Measurements from ENCODE around the gene ZNF785. TPM values are rescaled to one million over a fixed set of nuclear protein-coding genes. Genes with fewer than 3 reads are reported as not detected.

ZNF785 gene
- total and polyA plus RNA-seq, 2 of the 13 experiments (the other 11 are each of a cell fraction or from before 2014, with no cell fraction given): 0.01 TPM; not detected in 1

DNA sequence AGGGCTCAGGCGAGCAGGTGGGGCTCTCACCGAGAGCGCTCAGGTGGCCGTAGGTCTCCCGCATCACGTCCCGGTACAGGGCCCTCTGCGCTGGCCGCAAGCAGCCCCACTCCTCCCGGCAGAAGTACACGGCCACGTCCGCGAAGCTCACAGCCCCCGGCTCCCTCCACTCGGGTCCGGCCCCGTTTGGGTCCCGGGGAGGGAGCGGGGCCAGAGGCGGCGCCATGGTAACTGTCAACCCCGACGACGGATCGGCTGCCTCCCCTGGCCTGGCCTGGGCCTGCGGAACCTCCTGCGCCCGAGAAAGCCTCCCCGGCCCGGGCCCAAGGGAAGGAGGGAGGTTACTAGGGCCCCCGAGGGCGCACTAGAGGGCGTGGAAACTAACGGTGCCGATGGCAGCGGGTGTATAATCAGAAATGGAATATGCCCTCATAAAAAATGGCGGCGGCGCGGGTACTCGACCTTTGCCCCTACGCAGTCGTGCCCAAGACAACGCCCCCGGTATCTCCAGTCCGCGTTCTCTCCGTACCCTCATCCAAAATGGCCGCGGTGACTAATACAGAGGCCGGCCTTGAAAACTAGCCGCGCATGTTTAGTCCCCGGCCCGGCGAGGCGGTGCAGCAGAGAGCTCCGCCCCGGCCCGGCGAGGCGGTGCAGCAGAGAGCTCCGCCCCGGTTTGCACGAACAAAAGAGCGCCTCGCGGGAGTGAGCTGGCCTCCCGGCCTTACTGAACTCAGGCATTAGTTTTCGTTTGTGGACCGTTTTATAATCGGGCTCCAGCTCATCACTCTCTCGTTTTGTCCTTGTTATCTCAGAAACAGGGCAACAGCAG is 27.3 kb downstream of the ZNF785 start, which contains the start of gene ZNF764 (continued):
- TF ChIP-seq, protein P1, sequence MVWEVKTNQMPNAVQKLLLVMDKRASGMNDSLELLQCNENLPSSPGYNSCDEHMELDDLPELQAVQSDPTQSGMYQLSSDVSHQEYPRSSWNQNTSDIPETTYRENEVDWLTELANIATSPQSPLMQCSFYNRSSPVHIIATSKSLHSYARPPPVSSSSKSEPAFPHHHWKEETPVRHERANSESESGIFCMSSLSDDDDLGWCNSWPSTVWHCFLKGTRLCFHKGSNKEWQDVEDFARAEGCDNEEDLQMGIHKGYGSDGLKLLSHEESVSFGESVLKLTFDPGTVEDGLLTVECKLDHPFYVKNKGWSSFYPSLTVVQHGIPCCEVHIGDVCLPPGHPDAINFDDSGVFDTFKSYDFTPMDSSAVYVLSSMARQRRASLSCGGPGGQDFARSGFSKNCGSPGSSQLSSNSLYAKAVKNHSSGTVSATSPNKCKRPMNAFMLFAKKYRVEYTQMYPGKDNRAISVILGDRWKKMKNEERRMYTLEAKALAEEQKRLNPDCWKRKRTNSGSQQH (CRISPR knock-in tag; IDR thresholded peaks at IDR 0.05; ENCODE audit: low read depth): peak; percentile 90; the same call in 1 of the 2 replicates
- TF ChIP-seq KAT2B (IDR thresholded peaks at IDR 0.05; ENCODE audit: borderline replicate concordance, low read depth, low read length): no peak
- no peak for TF ChIP-seq SMARCE1 (IDR thresholded peaks at IDR 0.05; ENCODE audit: borderline replicate concordance)
- 0 out of 2 replicates have a peak, but pooled peaks have one; percentile 42 for TF ChIP-seq ZNF138 (CRISPR knock-in tag; IDR thresholded peaks at IDR 0.05; ENCODE audit: low read depth)
- TF ChIP-seq, protein P2, sequence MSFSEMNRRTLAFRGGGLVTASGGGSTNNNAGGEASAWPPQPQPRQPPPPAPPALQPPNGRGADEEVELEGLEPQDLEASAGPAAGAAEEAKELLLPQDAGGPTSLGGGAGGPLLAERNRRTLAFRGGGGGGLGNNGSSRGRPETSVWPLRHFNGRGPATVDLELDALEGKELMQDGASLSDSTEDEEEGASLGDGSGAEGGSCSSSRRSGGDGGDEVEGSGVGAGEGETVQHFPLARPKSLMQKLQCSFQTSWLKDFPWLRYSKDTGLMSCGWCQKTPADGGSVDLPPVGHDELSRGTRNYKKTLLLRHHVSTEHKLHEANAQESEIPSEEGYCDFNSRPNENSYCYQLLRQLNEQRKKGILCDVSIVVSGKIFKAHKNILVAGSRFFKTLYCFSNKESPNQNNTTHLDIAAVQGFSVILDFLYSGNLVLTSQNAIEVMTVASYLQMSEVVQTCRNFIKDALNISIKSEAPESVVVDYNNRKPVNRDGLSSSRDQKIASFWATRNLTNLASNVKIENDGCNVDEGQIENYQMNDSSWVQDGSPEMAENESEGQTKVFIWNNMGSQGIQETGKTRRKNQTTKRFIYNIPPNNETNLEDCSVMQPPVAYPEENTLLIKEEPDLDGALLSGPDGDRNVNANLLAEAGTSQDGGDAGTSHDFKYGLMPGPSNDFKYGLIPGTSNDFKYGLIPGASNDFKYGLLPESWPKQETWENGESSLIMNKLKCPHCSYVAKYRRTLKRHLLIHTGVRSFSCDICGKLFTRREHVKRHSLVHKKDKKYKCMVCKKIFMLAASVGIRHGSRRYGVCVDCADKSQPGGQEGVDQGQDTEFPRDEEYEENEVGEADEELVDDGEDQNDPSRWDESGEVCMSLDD (CRISPR knock-in tag; IDR thresholded peaks at IDR 0.05; ENCODE audit: borderline replicate concordance): peak; percentile 27; the same call in 1 of the 2 replicates
- no peak; the same call in none of the 2 replicates for TF ChIP-seq RFXANK (CRISPR knock-in tag; IDR thresholded peaks at IDR 0.05)
- TF ChIP-seq FOXK2 (IDR thresholded peaks at IDR 0.05): peak; percentile 72; the same call in 1 of the 2 replicates
- peak; percentile 49; the same call in 1 of the 2 replicates for TF ChIP-seq ZNF790 (CRISPR knock-in tag; IDR thresholded peaks at IDR 0.05; ENCODE audit: borderline replicate concordance)
- peak; percentile 22; the same call in 1 of the 2 replicates for TF ChIP-seq SMAD3 (CRISPR knock-in tag; IDR thresholded peaks at IDR 0.05)
- TF ChIP-seq, protein P3, sequence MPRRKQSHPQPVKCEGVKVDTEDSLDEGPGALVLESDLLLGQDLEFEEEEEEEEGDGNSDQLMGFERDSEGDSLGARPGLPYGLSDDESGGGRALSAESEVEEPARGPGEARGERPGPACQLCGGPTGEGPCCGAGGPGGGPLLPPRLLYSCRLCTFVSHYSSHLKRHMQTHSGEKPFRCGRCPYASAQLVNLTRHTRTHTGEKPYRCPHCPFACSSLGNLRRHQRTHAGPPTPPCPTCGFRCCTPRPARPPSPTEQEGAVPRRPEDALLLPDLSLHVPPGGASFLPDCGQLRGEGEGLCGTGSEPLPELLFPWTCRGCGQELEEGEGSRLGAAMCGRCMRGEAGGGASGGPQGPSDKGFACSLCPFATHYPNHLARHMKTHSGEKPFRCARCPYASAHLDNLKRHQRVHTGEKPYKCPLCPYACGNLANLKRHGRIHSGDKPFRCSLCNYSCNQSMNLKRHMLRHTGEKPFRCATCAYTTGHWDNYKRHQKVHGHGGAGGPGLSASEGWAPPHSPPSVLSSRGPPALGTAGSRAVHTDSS (CRISPR knock-in tag; conservative IDR thresholded peaks at IDR 0.05): no peak
- TF ChIP-seq, protein P4, sequence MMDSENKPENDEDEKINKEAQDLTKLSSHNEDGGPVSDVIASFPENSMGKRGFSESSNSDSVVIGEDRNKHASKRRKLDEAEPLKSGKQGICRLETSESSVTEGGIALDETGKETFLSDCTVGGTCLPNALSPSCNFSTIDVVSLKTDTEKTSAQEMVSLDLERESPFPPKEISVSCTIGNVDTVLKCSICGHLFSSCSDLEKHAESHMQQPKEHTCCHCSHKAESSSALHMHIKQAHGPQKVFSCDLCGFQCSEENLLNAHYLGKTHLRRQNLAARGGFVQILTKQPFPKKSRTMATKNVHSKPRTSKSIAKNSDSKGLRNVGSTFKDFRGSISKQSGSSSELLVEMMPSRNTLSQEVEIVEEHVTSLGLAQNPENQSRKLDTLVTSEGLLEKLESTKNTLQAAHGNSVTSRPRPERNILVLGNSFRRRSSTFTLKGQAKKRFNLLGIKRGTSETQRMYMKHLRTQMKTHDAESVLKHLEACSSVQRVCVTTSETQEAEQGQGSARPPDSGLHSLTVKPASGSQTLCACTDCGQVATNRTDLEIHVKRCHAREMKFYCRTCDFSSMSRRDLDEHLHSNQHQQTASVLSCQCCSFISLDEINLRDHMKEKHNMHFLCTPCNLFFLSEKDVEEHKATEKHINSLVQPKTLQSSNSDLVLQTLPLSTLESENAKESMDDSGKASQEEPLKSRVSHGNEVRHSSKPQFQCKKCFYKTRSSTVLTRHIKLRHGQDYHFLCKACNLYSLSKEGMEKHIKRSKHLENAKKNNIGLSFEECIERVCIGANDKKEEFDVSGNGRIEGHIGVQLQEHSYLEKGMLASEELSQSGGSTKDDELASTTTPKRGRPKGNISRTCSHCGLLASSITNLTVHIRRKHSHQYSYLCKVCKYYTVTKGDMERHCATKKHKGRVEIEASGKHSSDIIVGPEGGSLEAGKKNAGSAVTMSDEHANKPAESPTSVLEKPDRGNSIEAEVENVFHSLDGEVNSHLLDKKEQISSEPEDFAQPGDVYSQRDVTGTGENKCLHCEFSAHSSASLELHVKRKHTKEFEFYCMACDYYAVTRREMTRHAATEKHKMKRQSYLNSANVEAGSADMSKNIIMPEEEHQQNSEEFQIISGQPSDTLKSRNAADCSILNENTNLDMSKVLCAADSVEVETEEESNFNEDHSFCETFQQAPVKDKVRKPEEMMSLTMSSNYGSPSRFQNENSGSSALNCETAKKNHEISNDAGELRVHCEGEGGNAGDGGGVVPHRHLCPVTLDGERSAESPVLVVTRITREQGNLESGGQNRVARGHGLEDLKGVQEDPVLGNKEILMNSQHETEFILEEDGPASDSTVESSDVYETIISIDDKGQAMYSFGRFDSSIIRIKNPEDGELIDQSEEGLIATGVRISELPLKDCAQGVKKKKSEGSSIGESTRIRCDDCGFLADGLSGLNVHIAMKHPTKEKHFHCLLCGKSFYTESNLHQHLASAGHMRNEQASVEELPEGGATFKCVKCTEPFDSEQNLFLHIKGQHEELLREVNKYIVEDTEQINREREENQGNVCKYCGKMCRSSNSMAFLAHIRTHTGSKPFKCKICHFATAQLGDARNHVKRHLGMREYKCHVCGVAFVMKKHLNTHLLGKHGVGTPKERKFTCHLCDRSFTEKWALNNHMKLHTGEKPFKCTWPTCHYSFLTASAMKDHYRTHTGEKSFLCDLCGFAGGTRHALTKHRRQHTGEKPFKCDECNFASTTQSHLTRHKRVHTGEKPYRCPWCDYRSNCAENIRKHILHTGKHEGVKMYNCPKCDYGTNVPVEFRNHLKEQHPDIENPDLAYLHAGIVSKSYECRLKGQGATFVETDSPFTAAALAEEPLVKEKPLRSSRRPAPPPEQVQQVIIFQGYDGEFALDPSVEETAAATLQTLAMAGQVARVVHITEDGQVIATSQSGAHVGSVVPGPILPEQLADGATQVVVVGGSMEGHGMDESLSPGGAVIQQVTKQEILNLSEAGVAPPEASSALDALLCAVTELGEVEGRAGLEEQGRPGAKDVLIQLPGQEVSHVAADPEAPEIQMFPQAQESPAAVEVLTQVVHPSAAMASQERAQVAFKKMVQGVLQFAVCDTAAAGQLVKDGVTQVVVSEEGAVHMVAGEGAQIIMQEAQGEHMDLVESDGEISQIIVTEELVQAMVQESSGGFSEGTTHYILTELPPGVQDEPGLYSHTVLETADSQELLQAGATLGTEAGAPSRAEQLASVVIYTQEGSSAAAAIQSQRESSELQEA (CRISPR knock-in tag; IDR thresholded peaks at IDR 0.05; ENCODE audit: not compliant biosample characterization): peak; percentile 57
- TF ChIP-seq, protein P5, sequence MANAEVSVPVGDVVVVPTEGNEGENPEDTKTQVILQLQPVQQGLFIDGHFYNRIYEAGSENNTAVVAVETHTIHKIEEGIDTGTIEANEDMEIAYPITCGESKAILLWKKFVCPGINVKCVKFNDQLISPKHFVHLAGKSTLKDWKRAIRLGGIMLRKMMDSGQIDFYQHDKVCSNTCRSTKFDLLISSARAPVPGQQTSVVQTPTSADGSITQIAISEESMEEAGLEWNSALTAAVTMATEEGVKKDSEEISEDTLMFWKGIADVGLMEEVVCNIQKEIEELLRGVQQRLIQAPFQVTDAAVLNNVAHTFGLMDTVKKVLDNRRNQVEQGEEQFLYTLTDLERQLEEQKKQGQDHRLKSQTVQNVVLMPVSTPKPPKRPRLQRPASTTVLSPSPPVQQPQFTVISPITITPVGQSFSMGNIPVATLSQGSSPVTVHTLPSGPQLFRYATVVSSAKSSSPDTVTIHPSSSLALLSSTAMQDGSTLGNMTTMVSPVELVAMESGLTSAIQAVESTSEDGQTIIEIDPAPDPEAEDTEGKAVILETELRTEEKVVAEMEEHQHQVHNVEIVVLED (CRISPR knock-in tag; IDR thresholded peaks at IDR 0.05; ENCODE audit: borderline replicate concordance): peak; percentile 99
